DOHH2 (cell line): ENCODE results near the gene ZNF124.
"Not testable (repeated sequence)": the region's sequence is repeated elsewhere in the genome, so short reads cannot be mapped to it uniquely, and the experiment has no call there.

Experiments
- CTCF ChIP-seq: fragments of 200-600 bp; sonication (generic); IDR thresholded peaks from one replicate; pipeline ENCODE4 v1.5.1; 2014; ENCODE audit warnings: antibody characterized with exemption, mild to moderate bottlenecking, low read depth, low read length; ENCODE audit not compliant: poor library complexity, severe bottlenecking
- EZH2phosphoT487 ChIP-seq: fragments of 200-600 bp; sonication (generic); IDR thresholded peaks from 2 replicates; pipeline ENCODE4 v1.6.1; 2017; ENCODE audit warnings: borderline replicate concordance, mild to moderate bottlenecking, antibody characterized with exemption, low read length, moderate library complexity, mixed read lengths

GRCh38 chr1:247171443-247171842 lies 377 bp downstream of the ZNF124 start:
- not testable (repeated sequence) for TF ChIP-seq CTCF, EZH2phosphoT487
